Astrocyte (in vitro differentiated cells and primary cell): ENCODE results near the gene TICRR.

Experiments
- CTCF ChIP-seq: IDR thresholded peaks from 2 replicates; pipeline ENCODE4 v1.5.1; 2011; ENCODE audit warnings: low read depth, mild to moderate bottlenecking, inconsistent platforms, low read length, moderate library complexity; ENCODE audit not compliant: insufficient read depth
- EZH2 ChIP-seq: IDR thresholded peaks from 2 replicates; pipeline ENCODE4 v1.6.1; 2012; ENCODE audit warnings: mild to moderate bottlenecking, low read length, inconsistent platforms; ENCODE audit not compliant: insufficient read depth

- TF ChIP-seq CTCF (no peak), EZH2 (no peak)
These were observed 46.3 kb downstream of the TICRR start for GRCh38 chr15:89621547-89621946.
